Measurements from ENCODE around the gene ZNF385B. TPM values are rescaled to one million over a fixed set of nuclear protein-coding genes. Genes with fewer than 3 reads are reported as not detected.

The ZNF385B gene
- total and polyA plus RNA-seq, 4 donors: 13.5 to 70.8 (median 45.2) TPM

- no peak for ATAC-seq (ENCODE audit: insufficient read depth, low FRiP score)
- DNase-seq: no peak
- H3K4me1 ChIP-seq (ENCODE audit: control insufficient read depth in 5 of 5, insufficient read depth in 5 of 5, low read length in 5 of 5): no peaks in the 10 kb centered on the region
- 76 to 81% methylated on average over 3 of the region's 3 CpGs for WGBS, 2 donors
- H3K4me3 ChIP-seq: no peak overlapping the region
- no peak overlapping the region for H3K9ac ChIP-seq (ENCODE audit: insufficient read depth in 1 of 2, low read length in 2 of 2)
- TF ChIP-seq CTCF (IDR thresholded peaks at IDR 0.05; ENCODE audit: control extremely low read depth, extremely low read depth): no peak
- no peaks in the 10 kb centered on the region for H3K9me3 ChIP-seq (ENCODE audit: control insufficient read depth in 4 of 4, insufficient read depth in 3 of 4, low read length in 3 of 4)
- H3K36me3 ChIP-seq (ENCODE audit: control insufficient read depth in 4 of 4, insufficient read depth in 4 of 4, low read length in 4 of 4): no peaks in the 10 kb centered on the region
- no peak overlapping the region for H3K27ac ChIP-seq (ENCODE audit: low read depth in 1 of 2, low read length in 1 of 2)
- H3K27me3 ChIP-seq (ENCODE audit: control insufficient read depth in 3 of 3, insufficient read depth in 3 of 3, low read length in 2 of 3): no peaks in the 10 kb centered on the region
Observed at GRCh38 chr2:179593323-179593722, 268.1 kb downstream of the ZNF385B start.

- Histone ChIP-seq H3K4me3 (no peak overlapping the region), H3K9me3 (ENCODE audit: control insufficient read depth in 4 of 4, insufficient read depth in 3 of 4, low read length in 3 of 4) (no peaks in the 10 kb centered on the region), H3K36me3 (ENCODE audit: control insufficient read depth in 4 of 4, insufficient read depth in 4 of 4, low read length in 4 of 4) (no peaks in the 10 kb centered on the region), H3K9ac (ENCODE audit: insufficient read depth in 1 of 2, low read length in 2 of 2) (no peak overlapping the region), H3K4me1 (ENCODE audit: control insufficient read depth in 5 of 5, insufficient read depth in 5 of 5, low read length in 5 of 5) (peaks cover 0 to 3% (median 0%) of the 10 kb centered on the region in 5 donors), H3K27me3 (ENCODE audit: control insufficient read depth in 3 of 3, insufficient read depth in 3 of 3, low read length in 2 of 3) (no peaks in the 10 kb centered on the region), H3K27ac (ENCODE audit: low read depth in 1 of 2, low read length in 1 of 2) (no peak overlapping the region)
- WGBS, 2 donors: 68 to 74% methylated on average over 7 of the region's 7 CpGs
- no peak for ATAC-seq (ENCODE audit: insufficient read depth, low FRiP score)
- no peak for TF ChIP-seq CTCF (IDR thresholded peaks at IDR 0.05; ENCODE audit: control extremely low read depth, extremely low read depth)
- DNase-seq: no peak
Observed at GRCh38 chr2:179592167-179592936, 269.1 kb downstream of the ZNF385B start.

- no peaks in the 10 kb centered on the region for H3K9me3 ChIP-seq (ENCODE audit: control insufficient read depth in 4 of 4, insufficient read depth in 3 of 4, low read length in 3 of 4)
- H3K27me3 ChIP-seq (ENCODE audit: control insufficient read depth in 3 of 3, insufficient read depth in 3 of 3, low read length in 2 of 3): no peaks in the 10 kb centered on the region
- TF ChIP-seq CTCF (IDR thresholded peaks at IDR 0.05; ENCODE audit: control extremely low read depth, extremely low read depth): no peak
- ATAC-seq (ENCODE audit: insufficient read depth, low FRiP score): no peak
- DNase-seq: no peak
- peaks cover 0 to 7% (median 0%) of the 10 kb centered on the region in 5 donors for H3K4me1 ChIP-seq (ENCODE audit: control insufficient read depth in 5 of 5, insufficient read depth in 5 of 5, low read length in 5 of 5)
- no peak overlapping the region for H3K27ac ChIP-seq (ENCODE audit: low read depth in 1 of 2, low read length in 1 of 2)
- 84 to 94% methylated on average over 1 of the region's 1 CpG for WGBS, 2 donors
- H3K9ac ChIP-seq (ENCODE audit: insufficient read depth in 1 of 2, low read length in 2 of 2): no peak overlapping the region
- H3K36me3 ChIP-seq (ENCODE audit: control insufficient read depth in 4 of 4, insufficient read depth in 4 of 4, low read length in 4 of 4): no peaks in the 10 kb centered on the region
- H3K4me3 ChIP-seq: no peak overlapping the region
Observed at GRCh38 chr2:179591690-179592089, 269.7 kb downstream of the ZNF385B start.

All from lung (tissue), 12 donors.